GM18907 (cell line): ENCODE data around the gene FZD7.

Experiments used
- ATAC-seq: cut with Tn5 transposase; IDR thresholded peaks from one replicate; pipeline ENCODE4 v1.9.1; 2021; ENCODE audit warnings: mild to moderate bottlenecking, moderate library complexity; ENCODE audit not compliant: unreplicated experiment

FZD7 gene

DNA sequence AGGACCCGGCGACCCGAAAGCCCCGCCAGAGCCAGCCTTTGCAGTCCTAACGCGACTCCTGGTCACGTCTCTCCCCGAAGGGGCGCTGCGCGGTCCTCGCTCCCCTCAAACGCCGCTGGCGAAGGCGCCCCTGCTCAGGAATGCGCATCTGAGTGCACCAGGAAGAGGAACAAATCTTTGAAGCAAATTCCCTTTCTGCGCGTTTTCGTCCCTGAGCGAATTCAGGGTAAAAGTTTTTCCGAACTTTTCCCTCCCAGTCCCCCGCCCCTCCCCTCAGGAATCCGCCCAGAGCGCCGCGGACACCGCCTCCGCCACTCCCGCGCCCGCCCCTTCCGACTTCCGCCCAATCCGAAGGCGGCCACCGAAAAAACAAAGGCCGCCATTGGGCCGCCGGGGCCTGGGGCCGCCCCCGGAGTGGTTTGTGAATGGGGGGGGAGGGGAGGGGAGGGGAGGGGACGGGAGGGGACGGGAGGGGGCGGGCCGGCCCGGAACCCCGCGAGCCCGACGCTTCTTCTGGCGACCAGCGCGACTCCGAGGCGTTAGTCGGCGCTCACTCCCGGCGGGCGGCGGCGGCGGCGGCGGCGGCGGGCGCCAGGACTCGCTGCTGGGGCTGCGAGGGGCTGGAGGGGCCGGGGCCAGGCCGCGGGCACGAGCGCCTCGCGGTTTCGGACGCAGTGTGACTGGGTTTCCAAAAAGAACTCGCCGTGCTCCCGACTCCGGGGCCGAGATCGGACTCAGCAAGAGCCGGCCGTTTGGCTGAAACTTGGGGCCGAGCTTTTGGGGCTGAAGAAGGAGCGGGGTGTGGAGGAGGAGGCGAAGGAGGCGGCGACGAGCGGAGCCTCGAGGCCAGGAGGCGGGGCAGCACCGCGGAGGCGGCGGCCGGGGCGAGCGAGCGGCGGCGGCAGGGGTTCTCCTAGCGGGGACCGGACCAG, at the start of gene FZD7:
Gene FZD7, plus strand, starts transcription at position 539 of the 932 bp plus-strand sequence. CDS start 793 bp downstream, outside the sequence.
- peak; percentile 85 for ATAC-seq

DNA sequence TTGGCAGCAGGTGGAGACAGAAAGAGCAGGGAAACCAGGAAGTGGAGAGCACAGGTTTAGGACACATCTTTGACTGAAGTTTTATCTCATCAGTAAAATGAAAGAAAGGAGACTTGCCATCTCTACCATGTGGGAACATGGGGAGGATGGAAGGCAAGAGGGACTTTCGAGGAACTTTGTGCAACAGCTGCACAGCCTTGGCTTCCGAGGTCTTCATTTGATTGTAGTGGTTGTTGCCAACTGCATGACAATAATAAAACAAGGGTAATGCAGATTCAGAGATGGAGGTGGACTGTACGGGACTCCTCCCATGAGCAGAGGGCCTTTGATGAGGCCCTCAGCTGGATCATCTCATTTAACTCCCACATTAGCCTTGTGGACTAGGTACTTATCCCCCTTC, 49.3 kb upstream of the FZD7 start:
- no peak for ATAC-seq

DNA sequence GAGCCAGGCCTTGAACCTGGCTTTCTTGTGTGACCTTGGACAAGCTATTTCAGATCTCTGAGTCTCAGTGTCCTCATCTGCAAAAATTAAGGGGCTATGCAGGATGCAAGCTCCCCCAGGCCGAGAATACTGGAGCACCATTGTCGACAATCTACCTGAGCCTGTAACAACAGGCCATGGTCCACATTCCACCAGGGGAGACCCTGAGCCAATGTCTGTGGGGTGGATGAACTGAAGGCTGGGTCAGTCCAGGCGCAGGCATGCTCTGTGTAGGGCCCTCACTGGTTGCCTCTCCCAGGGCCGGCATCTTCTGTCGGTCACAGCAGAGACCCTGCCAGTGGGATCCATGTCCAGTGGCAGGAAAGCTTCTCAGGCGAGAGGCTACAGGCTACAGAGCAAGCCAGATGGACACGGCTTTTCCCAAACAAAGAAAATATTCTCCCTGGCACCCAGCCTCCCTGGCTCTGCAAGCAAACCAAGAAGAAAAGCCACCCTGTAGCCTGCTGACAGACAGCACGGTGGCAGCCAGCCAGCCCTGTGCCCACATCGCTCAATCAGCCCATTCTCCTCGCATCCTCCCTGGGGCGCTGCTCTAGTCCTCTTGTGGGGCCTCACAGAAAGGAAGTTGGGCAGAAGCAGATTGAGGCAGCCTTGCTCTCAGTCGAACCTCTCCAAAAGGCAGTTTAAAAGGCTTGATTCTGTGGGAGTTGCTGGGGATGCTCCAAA, 48.7 kb upstream of the FZD7 start:
- ATAC-seq, result no peak

DNA sequence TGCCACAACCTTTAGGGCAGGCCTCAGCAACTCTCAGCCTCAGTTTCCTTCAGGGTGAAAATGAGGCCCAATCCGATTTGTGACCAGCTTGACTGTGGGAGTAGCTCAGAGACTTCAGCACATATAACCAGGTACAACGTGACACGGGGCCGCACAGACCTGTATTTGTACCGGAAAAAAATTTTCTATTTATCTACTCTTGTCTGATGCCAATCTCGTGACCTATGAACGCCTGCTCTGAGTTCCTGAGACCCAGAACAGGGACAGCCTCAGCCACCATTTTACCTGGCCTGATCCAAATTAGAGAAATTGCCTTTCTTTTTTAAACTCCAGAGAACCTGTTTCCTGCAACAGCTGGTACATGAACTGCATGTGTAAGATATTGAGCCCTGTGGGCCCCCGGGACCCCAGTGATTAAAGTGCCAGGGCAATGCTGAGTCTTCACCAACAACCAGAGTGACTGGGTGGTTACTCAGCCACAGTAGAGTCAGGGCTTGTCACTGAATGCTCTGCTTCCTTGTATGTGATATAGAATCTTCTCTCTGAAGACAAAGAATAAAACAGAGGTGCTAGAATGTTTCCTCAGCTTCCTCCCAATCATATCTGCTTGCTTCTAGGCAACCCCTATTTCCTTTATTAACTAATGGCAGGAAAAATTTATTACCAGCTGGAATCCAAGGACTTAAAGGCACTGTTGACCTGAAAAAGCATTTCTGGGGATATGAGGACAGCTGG, 47.8 kb upstream of the FZD7 start:
- no peak for ATAC-seq

DNA sequence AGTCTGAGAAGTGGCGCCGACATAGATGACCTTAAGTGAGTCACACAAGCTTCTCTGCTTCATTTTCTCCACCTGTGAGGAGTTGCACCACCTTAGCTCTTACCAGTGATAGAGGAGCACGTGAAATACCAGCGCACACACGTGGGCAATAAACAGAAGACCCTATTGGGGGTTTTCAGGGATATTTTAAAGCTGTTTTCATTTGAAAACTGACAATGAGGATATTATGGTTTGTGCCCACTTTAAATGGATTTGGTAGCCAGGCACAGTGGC, 47.3 kb upstream of the FZD7 start:
- no peak for ATAC-seq

DNA sequence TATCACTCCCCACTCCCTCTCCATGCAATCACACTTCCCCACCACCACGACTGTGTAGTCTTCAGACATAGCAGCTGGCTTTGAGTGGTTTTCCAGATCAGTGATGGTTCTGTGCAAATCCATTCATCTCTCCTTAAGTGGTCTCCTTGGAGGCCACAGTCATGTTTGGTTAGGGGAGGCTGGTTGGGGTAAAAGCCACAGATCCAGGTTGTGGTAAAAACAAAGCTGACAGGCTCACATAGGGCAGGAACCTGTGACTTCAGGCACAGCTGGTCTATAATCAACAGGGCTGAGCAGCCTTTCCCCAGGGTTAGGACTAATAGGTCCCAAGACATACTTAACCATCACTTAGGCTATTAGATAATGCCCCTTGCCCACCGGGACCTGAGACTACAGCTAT, 46.2 kb upstream of the FZD7 start:
- no peak for ATAC-seq

DNA sequence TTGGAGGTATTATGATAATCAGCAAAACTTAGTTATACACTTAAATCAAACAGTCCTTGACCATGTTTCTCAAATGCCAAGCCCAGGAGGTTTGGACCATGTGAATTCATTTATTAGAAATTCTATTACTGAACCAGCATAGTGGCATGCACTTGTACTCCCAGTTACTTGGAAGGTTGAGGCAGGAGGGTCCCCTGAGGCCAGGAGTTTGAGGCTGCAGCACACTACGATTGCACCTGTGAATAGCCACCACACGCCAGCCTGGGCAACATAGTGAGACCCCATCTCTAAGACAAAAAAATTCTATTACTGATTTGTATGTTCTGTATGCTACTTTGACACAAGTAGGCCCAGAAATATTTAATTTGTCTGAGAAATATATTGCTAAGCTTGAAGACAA, 43.6 kb upstream of the FZD7 start:
- ATAC-seq, result no peak

DNA sequence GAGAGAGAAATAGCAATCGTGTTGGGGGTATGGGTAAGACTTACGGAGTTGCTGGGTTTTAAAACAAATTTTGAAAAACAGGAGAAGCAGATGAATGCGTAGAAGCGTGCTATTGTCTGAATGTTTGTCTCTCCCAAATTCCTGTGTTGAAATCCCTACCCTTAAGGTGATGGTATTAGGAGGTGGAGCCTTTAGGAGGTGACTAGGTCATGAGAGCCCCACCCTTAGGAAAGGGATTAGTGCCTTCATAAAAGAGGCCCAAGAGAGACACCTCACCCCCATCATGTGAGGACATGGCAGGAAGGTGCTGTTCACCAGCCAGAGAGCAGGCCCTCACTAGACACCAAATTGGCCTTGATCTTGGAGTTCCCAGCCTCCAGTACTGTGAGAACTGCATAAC, 40.7 kb upstream of the FZD7 start:
- ATAC-seq, result no peak

DNA sequence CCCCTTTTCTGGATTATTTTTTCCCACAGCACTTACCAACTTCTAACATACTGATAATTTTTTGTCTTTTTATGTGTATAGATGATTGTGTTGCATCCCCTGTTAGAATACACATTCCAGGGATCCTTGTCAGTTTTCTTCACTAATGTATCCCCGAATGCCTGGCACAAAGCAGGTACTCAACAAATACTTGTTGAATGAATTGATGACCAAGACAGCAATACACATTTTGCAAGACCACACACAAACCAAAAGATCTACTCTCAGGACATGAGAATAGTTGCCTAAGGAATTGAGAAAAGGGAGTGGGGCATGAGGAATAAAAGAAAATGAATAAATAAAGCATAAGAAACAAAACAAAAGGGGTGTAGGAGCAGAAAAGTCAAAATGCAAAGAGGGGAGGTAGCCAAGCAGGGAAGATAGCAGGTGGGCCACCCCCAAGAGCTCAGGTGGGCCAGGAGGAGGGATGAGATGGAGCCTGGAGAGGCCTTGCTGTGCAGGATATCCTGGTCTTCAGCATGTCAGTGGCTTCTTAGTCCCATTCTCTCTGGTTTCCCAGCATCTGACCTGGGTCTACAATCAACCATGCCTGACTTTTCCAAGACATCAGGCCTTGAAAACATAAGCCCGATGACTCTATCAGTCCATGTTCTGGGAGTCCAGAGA, 38.5 kb upstream of the FZD7 start:
- ATAC-seq, result no peak

DNA sequence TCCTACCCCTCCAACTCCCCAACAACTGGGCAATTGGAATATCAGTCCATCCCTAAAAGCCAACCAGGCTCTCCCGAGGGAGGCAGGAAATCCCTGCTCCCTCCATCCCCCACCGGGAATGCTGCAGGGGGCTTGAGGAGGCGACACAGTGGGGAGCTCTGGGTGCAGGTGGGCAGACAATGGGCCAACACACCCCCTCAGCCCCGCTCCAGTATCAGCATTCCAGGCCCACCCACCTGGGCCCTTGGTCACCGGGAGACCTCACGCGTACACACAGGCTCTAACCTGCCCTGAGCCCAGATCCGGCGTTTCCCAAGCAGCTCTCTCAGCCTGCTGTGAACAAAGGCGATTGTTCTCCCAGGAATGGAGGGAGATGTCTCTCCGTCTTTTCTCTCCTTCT, 37.6 kb upstream of the FZD7 start:
- no peak for ATAC-seq

DNA sequence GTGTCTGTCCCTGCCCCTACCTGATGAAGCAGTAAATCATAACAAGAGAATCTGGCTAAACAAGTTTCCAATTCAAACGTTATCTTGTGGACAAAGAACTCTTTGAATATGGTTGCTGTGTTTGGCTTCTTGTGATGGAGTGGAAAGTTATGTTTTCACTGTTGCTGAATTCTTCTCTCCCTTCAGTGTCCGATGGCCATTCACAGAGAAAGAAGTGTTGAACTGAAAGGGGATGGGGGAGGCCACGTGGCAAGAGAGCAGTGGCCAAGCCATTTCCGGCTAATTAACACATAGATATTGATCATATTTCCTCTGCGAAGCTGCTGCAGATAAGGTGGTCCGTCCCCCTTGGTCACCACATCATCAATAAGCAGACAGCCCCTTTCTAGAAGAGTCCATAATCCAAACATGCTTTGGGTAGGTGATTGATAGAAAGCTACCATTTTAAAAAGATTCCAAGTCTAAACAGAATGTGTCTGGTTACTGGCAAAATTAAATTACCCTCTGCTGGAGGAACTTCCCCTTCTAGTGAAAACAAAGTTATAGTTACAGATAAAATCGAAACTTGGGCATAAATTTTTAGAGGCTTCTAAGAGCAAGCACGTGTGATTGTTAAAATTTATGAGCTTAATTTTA, 36.9 kb upstream of the FZD7 start:
- no peak for ATAC-seq

DNA sequence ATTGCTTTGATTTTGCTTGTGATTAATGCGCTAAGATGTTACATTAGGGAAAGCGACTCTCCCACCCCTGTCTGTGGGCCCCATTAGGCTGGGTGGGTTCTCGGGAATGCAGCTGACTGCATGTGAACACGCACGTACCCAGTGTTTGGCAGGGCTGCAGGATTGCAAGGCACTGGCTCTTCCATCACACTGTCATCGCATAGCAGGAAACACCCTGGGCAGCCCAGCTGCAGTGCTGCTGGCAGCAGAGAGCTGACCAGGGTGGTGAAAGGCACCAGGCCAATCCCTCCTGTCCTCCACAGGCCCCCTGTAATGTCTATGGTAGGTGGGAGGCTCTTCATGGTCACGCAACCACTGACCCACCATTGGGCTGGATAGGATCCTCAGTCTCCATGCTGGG, 34.4 kb upstream of the FZD7 start:
- ATAC-seq, result no peak

DNA sequence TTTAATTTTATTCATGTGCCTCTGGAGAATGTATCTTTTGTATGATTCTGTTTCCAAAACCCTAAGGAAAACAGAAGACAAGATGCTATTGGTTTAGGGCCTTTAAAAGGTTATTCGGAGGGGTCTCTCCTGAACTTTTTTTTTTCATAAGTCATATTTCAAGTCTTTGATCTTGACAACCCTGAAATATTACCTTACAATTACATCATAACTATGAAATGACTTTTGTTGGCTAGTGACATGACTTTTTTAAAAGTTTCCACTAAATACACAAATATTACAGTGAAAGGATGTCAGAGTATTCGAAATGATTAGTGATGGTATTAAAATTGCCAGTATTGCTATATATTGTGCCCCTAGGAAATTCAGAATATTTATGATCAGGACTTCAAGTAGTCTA, 31.8 kb upstream of the FZD7 start:
- ATAC-seq, result no peak

DNA sequence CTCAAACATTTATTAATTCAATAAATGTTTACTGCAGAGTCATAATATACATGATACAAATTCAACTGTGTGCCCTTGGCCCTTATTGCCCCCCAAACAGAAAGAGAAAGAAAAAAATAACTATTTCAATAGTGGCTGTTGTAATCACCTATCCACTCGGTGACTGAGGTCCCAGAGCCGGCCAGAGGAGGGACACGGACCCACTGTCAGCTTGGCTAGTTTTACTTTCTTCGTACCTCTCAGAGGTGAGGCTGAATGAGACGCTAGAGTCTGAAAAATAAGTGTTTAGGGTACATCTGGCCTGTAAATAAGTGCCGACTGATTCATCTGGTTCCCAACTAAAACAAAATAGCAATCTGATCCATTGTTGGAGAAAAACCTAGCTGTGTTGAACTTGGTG, 31.3 kb upstream of the FZD7 start:
- ATAC-seq, result no peak

DNA sequence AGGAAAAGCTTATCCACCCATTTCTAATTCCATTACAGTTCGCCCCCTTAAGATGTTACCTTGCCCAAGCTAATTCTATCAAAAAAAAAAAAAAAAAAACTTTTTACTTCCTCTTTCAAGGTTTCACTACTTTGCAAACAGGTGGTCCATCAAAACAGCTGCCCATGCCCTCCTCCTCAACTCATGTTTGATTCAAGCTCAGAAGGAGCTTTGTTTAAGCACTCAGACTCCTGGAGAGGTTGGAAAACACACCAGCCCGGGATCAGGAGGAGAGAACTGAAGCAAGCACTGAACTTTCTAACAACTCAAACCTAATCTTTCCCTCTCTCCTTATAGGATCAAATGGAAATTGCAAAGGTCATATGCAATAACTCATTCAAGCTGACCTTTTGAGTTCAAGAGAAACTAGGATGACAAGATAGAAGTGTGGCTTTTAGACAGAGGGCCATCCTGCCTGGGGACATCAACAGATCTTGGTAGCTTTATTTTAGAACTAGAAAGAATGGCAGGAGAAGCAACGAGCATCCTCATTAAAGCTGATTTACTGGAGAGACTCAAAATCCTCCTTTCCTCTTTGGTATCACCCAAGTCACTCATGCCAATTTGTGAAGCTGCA, 28.3 kb upstream of the FZD7 start:
- peak; percentile 60 for ATAC-seq

DNA sequence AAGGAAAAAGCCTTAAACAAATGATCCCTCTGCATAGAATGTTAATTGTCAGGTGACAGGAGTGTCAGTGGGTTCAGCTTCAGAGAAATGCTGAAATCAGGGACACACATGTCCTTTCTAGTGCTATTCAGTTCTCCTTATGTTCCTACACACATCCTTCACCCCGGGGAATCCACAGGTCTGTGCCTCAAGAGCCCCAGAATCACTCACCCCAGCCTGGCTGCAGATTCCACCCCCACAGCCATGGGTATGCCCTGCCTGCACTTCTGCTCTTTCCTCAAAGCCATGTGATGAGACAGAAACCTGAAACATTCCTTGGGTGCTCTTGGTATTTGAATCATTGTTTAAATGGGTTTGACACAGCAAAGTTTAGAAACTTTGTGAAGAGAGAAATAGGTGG, 27.4 kb upstream of the FZD7 start:
- no peak for ATAC-seq

DNA sequence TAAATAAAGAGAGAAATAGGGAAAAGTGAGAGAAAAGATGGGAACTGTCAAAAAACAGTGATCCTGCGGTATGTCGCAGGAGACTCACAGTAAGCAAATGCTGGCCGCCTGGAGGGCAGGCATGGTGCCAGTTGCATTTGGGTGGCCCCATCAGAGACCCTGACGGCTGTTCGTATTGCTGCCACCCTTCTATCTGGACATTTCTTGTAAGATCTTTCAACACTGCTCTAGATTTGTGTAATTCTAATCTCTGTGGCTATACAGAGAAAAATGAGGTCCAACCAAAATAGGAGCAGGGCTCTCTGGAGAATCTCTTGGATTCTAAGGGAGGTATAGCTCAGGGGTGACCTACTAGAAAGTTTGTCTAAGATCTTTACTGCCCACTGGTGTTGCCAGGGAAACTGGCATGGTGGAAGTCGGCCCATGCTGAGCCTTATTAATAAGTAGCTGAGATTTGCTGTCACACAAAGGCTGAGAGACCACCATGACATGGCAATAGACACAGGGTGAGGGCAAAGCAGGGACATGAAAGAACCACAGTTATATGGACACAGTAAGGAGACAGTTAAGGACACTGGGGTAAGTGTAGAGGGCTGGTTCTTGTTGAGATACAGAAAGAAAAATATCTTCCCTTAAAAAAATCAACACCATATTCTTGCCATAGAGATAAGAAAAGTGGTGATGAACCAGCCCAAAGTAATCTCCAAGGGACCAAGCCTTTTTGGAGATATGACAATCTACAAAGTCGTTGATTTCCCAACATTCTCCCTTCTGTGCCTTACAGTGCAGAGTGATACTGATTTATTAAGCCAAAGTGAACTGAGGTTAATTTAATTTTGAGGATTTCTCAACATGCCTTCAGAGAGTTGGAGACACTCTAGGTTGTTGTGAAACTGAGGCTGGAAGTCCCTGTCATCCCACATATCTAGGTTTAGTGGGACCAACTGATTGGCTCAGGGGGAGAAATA, 26.4 kb upstream of the FZD7 start:
- no peak for ATAC-seq

DNA sequence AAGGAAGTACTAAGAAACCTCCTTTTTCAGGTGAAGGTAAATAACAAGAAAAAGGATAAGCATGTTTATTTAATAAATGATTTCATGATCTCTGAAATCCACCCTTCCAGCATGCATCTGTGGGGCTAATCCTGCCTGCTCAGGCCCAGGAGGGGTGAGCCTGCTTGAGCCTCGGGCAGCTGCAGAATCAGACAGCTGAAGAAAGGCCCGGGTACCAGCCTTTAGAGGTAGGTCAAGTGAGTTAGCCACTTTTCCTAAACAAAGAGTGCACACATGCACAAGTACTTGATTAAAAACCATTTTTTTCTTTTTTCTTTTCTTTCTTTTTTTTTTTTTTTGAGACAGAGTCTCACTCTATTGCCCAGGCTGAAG, 25.7 kb upstream of the FZD7 start:
- no peak for ATAC-seq

DNA sequence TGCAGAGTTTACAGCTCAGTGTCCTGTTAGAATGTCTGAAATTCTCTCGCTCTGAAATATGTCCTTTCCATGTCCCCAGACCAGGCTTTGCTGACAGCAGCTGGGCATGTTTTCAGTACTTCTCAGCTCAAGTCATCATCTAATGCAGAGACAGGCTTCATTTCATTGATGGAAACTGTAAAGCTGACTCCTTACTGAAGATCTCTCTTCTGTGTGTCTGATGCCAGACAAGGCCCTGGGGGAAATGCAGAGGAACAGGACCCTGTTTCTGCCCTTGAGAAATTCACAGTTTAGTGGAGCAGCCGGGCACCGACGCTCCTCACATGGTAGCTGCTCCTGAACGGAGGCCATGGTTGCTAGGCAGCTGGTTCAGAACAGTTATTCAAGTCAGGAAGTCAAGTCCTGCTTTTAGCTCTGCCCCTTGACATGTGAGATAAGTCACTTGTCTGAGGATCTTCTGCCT, 24.6 kb upstream of the FZD7 start:
- no peak for ATAC-seq
